CD4-positive, alpha-beta T cell treated with Interleukin-15 for 4 hours (primary cell): ENCODE measurements around the gene ITPRIP.

Source experiments
- DNase-seq: peaks from one replicate; pipeline ENCODE4 v3.0.0-alpha.2; 2020; ENCODE audit warnings: low spot score

ITPRIP gene

DNA sequence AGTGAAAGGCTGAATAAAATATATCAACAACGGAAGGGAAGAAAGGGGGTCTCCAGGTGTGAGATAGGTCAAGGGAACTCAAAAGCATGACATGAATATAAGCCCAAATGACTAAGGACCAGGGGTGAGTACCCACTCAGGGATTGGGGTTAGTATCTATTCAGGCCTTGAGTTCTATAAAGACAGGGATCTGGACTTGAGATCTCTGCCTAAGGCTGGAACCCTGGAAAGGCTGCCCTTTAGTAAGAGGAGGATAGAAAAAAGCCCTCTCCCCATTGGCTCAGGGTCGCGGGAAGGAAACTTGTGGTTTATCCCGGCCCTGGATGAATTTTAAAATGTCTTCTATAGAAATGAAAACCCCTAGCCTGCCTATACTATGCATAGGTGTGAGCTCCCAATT, 2.4 kb upstream of the ITPRIP start:
- no peak for DNase-seq

- DNase-seq = no peak
Measured at GRCh38 chr10:104340111-104340526, 1.9 kb upstream of the ITPRIP start.

DNA sequence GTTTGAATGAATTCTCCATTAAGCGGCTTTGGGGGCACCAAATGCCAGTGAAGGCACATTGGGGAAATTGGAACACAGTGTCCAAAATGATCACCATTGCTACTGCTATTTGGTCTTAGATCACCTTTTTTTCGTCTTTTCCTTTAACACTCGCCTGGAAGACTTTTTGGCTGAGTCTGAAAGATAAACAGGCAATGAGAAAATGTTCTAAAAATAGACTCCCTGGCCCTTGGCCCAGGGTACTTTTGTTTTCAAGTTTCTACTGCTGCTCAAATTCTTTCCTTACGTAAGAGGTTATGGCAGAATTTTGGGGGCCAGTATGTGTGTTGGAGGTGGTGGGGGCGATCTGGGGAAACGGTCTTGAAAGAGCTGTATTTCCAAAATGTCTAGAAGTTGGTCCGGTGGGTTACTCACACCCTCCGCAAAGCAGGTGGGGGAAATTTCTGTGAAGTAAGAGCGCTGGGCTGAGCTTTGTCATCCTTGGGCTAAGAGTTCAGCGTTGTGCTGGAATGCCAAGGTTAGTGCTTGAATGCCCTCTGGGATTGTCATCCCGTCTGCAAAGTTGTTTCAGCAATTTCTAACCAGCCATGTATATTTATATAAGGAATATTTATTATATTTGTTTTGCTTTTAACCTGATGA, 1.3 kb upstream of the ITPRIP start:
- no peak for DNase-seq

GRCh38 chr10:104337521-104337984, 712 bp downstream of the ITPRIP start:
- DNase-seq = no peak

- no peak for DNase-seq
Measured at GRCh38 chr10:104336821-104337467, 1.3 kb downstream of the ITPRIP start.

DNA sequence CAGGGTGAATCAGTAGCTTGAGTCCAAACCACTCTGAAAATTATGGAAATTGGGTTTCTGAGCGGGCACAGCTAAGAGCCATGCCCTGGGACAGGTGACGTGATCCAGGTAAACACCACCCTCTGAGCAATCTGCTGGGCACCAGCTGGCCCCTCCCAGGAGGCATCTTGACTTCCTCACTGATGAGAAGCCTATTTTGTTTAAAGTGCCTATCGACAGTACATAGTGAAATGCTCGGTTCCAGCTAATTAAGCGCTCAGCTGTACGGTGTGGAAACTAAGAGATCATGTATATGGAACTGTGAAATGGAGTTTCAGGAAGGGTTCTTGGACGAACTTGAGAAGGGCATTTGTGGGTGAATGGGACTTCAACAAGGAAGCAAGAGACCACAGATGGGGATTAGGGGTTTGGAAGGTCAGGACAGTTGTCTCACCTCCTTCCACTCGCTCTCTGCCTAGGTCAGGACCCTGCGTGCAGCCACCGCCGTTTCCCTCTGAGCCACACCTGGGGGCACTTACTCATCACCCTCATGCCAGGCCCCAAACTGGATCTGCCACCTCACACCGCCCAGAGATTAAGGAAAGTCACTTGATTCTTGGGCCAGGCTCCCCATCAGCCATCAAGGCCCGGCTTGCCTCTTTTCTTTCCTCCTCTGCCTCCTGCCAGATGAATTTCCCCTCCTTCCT, 3.2 kb downstream of the ITPRIP start:
- no peak for DNase-seq

- no peak for DNase-seq
Measured at GRCh38 chr10:104334561-104334960, 3.7 kb downstream of the ITPRIP start.

- no peak for DNase-seq
Measured at GRCh38 chr10:104333728-104334373, 4.4 kb downstream of the ITPRIP start.

- peak; percentile 54 for DNase-seq
Measured at GRCh38 chr10:104333032-104333727, 5.1 kb downstream of the ITPRIP start.

DNA sequence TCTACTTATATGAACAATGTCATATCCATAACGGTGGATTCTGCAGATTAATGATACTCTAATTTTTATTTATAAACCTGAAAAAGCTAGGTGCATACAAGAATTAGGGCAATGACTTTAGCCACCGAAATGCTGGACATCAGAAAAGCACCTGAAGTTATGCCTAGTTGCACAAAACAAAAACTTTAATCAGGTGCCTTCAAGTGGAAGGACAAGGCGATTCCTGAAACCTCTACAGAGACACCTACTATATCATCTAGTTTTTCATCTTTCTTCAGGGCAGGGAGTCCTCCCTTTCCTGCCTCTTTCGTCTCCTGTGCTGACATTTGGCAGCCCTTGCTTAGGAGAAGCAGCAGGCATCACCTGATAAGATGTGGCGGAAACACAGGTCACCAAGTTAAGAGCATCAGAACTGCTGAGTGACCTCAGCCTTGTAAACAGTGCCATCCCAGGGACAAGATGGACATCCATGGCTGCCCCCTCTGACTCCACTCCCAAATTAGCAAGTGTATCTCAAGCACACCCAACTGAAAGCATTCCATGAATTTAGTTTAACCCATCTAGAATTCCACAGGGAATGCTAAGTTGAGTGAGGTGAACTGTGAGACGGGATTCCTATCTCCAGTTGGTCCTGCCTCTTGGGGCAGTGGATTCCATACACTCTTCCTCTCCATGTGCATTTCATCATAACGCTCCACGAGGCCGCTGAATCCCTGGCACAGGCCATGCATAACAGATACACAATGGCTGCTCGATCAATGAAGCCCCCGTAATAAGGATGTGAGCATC, 5.8 kb downstream of the ITPRIP start:
- no peak for DNase-seq

DNA sequence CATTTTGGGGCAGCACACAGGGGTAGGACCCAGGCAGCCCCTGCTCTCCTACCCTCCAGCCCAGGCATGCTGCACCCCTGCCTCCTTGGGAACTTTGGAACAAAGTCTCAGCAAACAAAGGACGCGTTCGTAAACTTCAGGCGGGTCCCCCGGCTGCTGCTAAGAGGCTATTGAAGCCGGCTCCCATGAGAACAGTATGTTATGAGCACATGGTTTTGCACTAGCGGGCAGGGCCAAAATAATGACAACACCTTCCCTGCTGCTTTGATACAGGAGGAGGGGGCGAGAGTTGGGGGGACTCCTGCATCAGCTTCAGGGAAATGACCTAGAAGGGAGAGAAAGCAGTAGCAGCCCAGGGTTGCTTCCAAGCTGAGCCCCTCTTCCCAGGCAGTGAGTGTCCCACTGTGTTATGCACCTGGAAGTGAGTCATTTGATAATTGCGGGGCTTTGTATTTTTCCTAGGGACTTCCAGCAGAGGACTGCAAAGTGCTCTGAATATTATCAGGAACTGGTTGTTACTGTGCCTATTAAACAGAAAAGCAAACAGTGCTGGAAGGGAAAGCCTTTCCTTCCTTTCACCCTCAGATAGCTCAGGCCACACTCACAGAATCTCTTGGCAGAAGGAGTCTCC, 6.9 kb downstream of the ITPRIP start:
- DNase-seq = no peak

GRCh38 chr10:104330168-104331110, 7.8 kb downstream of the ITPRIP start:
- DNase-seq = no peak

- DNase-seq = no peak
Measured at GRCh38 chr10:104329735-104330134, 8.5 kb downstream of the ITPRIP start.

DNA sequence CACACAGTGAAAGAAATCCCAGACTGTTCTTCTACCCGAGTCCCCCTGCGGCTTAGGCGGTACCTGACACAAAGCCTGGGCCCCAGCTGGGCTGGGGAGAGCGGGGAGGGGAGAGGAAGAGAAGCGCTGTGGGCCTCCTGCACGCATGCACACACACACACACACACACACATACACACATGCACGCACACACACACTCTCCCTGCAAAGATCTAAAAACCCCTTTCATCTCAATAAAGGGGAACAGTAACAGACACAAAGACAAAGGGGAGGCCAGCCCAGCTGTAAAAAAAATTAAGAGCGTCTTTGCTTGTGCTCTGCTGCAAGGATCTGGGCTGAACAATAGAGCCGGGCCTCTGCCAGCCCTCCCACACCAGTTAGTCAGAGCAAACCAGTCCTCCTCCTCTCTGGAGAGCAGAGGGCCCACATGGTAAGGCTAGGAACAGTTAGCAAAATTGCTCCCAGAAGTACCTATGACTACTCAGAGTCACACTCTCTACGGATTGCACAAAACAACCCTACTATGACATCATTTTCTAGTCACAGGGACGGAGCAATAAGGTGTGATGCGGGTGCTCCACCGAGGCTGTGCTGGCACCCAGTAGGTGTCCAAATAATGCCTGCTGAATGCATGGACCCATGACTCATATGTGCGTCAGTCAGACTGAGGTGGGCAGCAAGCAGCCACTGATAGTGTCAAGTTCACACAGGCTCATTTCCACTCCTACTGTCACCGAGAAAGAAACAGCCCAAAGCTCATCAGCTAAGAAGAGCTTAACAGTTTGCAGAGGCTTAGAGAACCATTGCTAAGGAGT, 9.2 kb downstream of the ITPRIP start:
- DNase-seq = peak; percentile 78

GRCh38 chr10:104328646-104328895, 9.7 kb downstream of the ITPRIP start:
- DNase-seq = no peak

- DNase-seq = no peak
Measured at GRCh38 chr10:104327745-104328645, 10.3 kb downstream of the ITPRIP start.

DNA sequence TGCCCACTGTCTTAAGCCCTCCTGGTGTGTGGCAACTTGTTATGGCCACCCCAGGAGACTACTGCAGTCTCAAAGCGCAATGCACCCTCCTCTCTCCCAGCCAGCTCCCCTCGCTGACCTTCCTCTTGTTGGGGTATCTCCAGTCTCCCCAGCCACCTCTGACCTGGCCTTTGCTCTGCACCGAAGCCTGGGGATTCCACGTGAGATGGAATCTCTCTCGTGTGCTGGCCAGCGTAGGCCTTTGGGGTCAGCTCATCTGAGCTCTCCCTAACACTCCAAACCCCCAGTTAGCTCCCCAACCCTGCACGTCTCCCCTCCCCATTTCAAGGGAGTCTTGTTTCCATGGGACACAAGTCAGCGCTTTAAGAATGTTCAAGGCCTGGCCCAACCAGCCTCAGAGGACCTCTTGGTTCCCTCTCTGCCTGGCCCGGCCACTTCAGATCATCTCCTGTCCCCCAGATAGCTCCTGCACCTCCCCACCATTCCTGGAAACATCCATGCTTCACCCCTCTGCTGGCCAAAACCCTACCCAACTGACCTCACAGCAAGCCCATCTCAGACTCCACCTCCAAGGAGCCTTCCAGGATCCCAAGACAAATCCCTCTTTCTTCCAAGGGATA, 11.2 kb downstream of the ITPRIP start:
- DNase-seq = no peak
